Measurements from ENCODE around the gene COX7A2L.

The COX7A2L gene

GRCh38 chr2:42315844-42316470 is 45.1 kb downstream of the COX7A2L start:
- DNase-seq, result no peak

- no peak for DNase-seq
Measured at GRCh38 chr2:42314892-42315468, 46.0 kb downstream of the COX7A2L start.

GRCh38 chr2:42312106-42312505 is 48.9 kb downstream of the COX7A2L start:
- no peak for DNase-seq

GRCh38 chr2:42310007-42310515 is 51.0 kb downstream of the COX7A2L start:
- DNase-seq, result no peak

GRCh38 chr2:42309366-42309765 is 51.7 kb downstream of the COX7A2L start:
- DNase-seq, result no peak

GRCh38 chr2:42307180-42307579 is 53.8 kb downstream of the COX7A2L start:
- no peak for DNase-seq

- no peak for DNase-seq
Measured at GRCh38 chr2:42304059-42304713, 56.8 kb downstream of the COX7A2L start.

- no peak for DNase-seq
Measured at GRCh38 chr2:42303252-42303651, 57.8 kb downstream of the COX7A2L start.

GRCh38 chr2:42300527-42300926 is 60.5 kb downstream of the COX7A2L start:
- no peak for DNase-seq

Data from CD4-positive, alpha-beta T cell treated with Interleukin-17A for 1 hour (primary cell).